ENCODE measurements around the gene PTPA. TPM values are rescaled to one million over a fixed set of nuclear protein-coding genes. Genes with fewer than 3 reads are reported as not detected.

Gene PTPA
- total RNA-seq, 1 donor from 2014 or later = 166 TPM

GRCh38 chr9:129183495-129184218 lies 72.4 kb downstream of the PTPA start:
- Mint-ChIP-seq H3K27ac (ENCODE audit: unreplicated experiment) (peak overlapping the region; percentile 49), H3K36me3 (ENCODE audit: unreplicated experiment) (no peaks in the 10 kb centered on the region), H3K4me3 (ENCODE audit: unreplicated experiment) (peak overlapping the region; percentile 37), H3K9me3 (ENCODE audit: unreplicated experiment) (peaks cover 17% of the 10 kb centered on the region), H3K27me3 (ENCODE audit: unreplicated experiment) (peaks cover 17% of the 10 kb centered on the region), H3K4me1 (ENCODE audit: low read depth, unreplicated experiment) (peaks cover 31% of the 10 kb centered on the region)
- TF ChIP-seq CTCF (IDR thresholded peaks at IDR 0.05; ENCODE audit: partially characterized antibody, unreplicated experiment) = no peak
- no peak for DNase-seq

- Mint-ChIP-seq H3K36me3 (ENCODE audit: unreplicated experiment) (no peaks in the 10 kb centered on the region), H3K27ac (ENCODE audit: unreplicated experiment) (peak overlapping the region; percentile 66), H3K4me1 (ENCODE audit: low read depth, unreplicated experiment) (peaks cover 28% of the 10 kb centered on the region), H3K4me3 (ENCODE audit: unreplicated experiment) (peak overlapping the region; percentile 34), H3K9me3 (ENCODE audit: unreplicated experiment) (peaks cover 13% of the 10 kb centered on the region), H3K27me3 (ENCODE audit: unreplicated experiment) (peaks cover 17% of the 10 kb centered on the region)
- TF ChIP-seq CTCF (IDR thresholded peaks at IDR 0.05; ENCODE audit: partially characterized antibody, unreplicated experiment) = no peak
- DNase-seq = no peak
Observed at GRCh38 chr9:129184219-129184524, 73.0 kb downstream of the PTPA start.

GRCh38 chr9:129184596-129185122 lies 73.4 kb downstream of the PTPA start:
- peaks cover 13% of the 10 kb centered on the region for H3K9me3 Mint-ChIP-seq (ENCODE audit: unreplicated experiment)
- peaks cover 15% of the 10 kb centered on the region for H3K27me3 Mint-ChIP-seq (ENCODE audit: unreplicated experiment)
- H3K4me1 Mint-ChIP-seq (ENCODE audit: low read depth, unreplicated experiment) = peaks cover 28% of the 10 kb centered on the region
- H3K36me3 Mint-ChIP-seq (ENCODE audit: unreplicated experiment) = no peaks in the 10 kb centered on the region
- TF ChIP-seq CTCF (IDR thresholded peaks at IDR 0.05; ENCODE audit: partially characterized antibody, unreplicated experiment) = no peak
- H3K4me3 Mint-ChIP-seq (ENCODE audit: unreplicated experiment) = peak overlapping the region; percentile 34
- DNase-seq = no peak
- H3K27ac Mint-ChIP-seq (ENCODE audit: unreplicated experiment) = peak overlapping the region; percentile 66

GRCh38 chr9:129185402-129185801 lies 74.2 kb downstream of the PTPA start:
- Mint-ChIP-seq H3K4me3 (ENCODE audit: unreplicated experiment) (no peak overlapping the region), H3K27me3 (ENCODE audit: unreplicated experiment) (peaks cover 11% of the 10 kb centered on the region), H3K4me1 (ENCODE audit: low read depth, unreplicated experiment) (peaks cover 28% of the 10 kb centered on the region), H3K36me3 (ENCODE audit: unreplicated experiment) (no peaks in the 10 kb centered on the region), H3K27ac (ENCODE audit: unreplicated experiment) (peak overlapping the region; percentile 14), H3K9me3 (ENCODE audit: unreplicated experiment) (peaks cover 12% of the 10 kb centered on the region)
- DNase-seq = no peak
- no peak for TF ChIP-seq CTCF (IDR thresholded peaks at IDR 0.05; ENCODE audit: partially characterized antibody, unreplicated experiment)

- Mint-ChIP-seq H3K9me3 (ENCODE audit: unreplicated experiment) (peaks cover 12% of the 10 kb centered on the region), H3K27me3 (ENCODE audit: unreplicated experiment) (peaks cover 11% of the 10 kb centered on the region), H3K27ac (ENCODE audit: unreplicated experiment) (no peak overlapping the region), H3K4me1 (ENCODE audit: low read depth, unreplicated experiment) (peaks cover 28% of the 10 kb centered on the region), H3K4me3 (ENCODE audit: unreplicated experiment) (no peak overlapping the region), H3K36me3 (ENCODE audit: unreplicated experiment) (no peaks in the 10 kb centered on the region)
- TF ChIP-seq CTCF (IDR thresholded peaks at IDR 0.05; ENCODE audit: partially characterized antibody, unreplicated experiment) = no peak
- no peak for DNase-seq
Observed at GRCh38 chr9:129185991-129186390, 74.8 kb downstream of the PTPA start.

Measured in glutamatergic neuron (in vitro differentiated cells).